ENCODE data around the gene GALNT13.
A peak's percentile ranks its signal among the peaks of the same experiment; 100 is the strongest.

GALNT13 gene

GRCh38 chr2:154400563-154401290, 529.0 kb downstream of the GALNT13 start:
- DNase-seq (ENCODE audit: low read depth) = no peak
- H3K4me3 ChIP-seq (ENCODE audit: low read depth, low read length) = no peak overlapping the region
- TF ChIP-seq CTCF (IDR thresholded peaks at IDR 0.05; ENCODE audit: insufficient read depth, low read depth, low read length, missing control alignments) = no peak

- peak; percentile 27 for TF ChIP-seq CTCF (IDR thresholded peaks at IDR 0.05; ENCODE audit: insufficient read depth, low read depth, low read length, missing control alignments)
- peak; percentile 5 for DNase-seq (ENCODE audit: low read depth)
- no peak overlapping the region for H3K4me3 ChIP-seq (ENCODE audit: low read depth, low read length)
Measured at GRCh38 chr2:154402213-154402612, 530.5 kb downstream of the GALNT13 start.

- no peak for TF ChIP-seq CTCF (IDR thresholded peaks at IDR 0.05; ENCODE audit: insufficient read depth, low read depth, low read length, missing control alignments)
- no peak overlapping the region for H3K4me3 ChIP-seq (ENCODE audit: low read depth, low read length)
- DNase-seq (ENCODE audit: low read depth) = no peak
Measured at GRCh38 chr2:154403242-154403790, 531.6 kb downstream of the GALNT13 start.

- no peak for TF ChIP-seq CTCF (IDR thresholded peaks at IDR 0.05; ENCODE audit: insufficient read depth, low read depth, low read length, missing control alignments)
- DNase-seq (ENCODE audit: low read depth) = no peak
- H3K4me3 ChIP-seq (ENCODE audit: low read depth, low read length) = no peak overlapping the region
Measured at GRCh38 chr2:154408786-154409185, 537.1 kb downstream of the GALNT13 start.

- TF ChIP-seq CTCF (IDR thresholded peaks at IDR 0.05; ENCODE audit: insufficient read depth, low read depth, low read length, missing control alignments) = no peak
- H3K4me3 ChIP-seq (ENCODE audit: low read depth, low read length) = no peak overlapping the region
- no peak for DNase-seq (ENCODE audit: low read depth)
Measured at GRCh38 chr2:154422251-154422650, 550.5 kb downstream of the GALNT13 start.

- H3K4me3 ChIP-seq (ENCODE audit: low read depth, low read length) = no peak overlapping the region
- DNase-seq (ENCODE audit: low read depth) = no peak
- no peak for TF ChIP-seq CTCF (IDR thresholded peaks at IDR 0.05; ENCODE audit: insufficient read depth, low read depth, low read length, missing control alignments)
Measured at GRCh38 chr2:154425994-154426393, 554.3 kb downstream of the GALNT13 start.

GRCh38 chr2:154427453-154427852, 555.7 kb downstream of the GALNT13 start:
- H3K4me3 ChIP-seq (ENCODE audit: low read depth, low read length) = no peak overlapping the region
- no peak for DNase-seq (ENCODE audit: low read depth)
- no peak for TF ChIP-seq CTCF (IDR thresholded peaks at IDR 0.05; ENCODE audit: insufficient read depth, low read depth, low read length, missing control alignments)

Measured in GM12865 (cell line).